WTC11 (cell line): ENCODE measurements around the gene PRKX. TPM values are rescaled to one million over a fixed set of nuclear protein-coding genes. Genes with fewer than 3 reads are reported as not detected.
A peak's percentile ranks its signal among the peaks of the same experiment; 100 is the strongest.

ENCODE experiments used
- ATAC-seq: fragments of 200-7000 bp; cut with Tn5 transposase; 2 replicates; pipeline ENCODE4 v1.10.0; 2021; ENCODE audit warnings: mild to moderate bottlenecking, moderate library complexity
- CTCF ChIA-PET: fragments of 300-600 bp; sonication (Branson Sonifier 250); formaldehyde crosslinking; loops from one replicate; lab custom pipeline; 2021; ENCODE audit warnings: antibody characterized with exemption; lab: Charles Lee
- POLR2A ChIA-PET: fragments of 350-600 bp; sonication (Branson Sonifier 250); formaldehyde crosslinking; loops from one replicate; lab custom pipeline; 2021; ENCODE audit warnings: antibody characterized with exemption; lab: Charles Lee
- DNase-seq: peaks from one replicate; pipeline ENCODE4 v3.0.0; 2021; ENCODE audit warnings: low spot score
- H3K27ac Mint-ChIP-seq: 2 replicates; pipeline ENCODE4 v1.8.0; 2021; ENCODE audit warnings: mixed read lengths
- H3K27me3 Mint-ChIP-seq: 2 replicates; pipeline ENCODE4 v1.8.0; 2021; ENCODE audit warnings: low read depth, mild to moderate bottlenecking, moderate library complexity, mixed read lengths
- H3K36me3 Mint-ChIP-seq: 2 replicates; pipeline ENCODE4 v1.8.0; 2021; ENCODE audit warnings: mixed read lengths
- H3K4me1 Mint-ChIP-seq: 2 replicates; pipeline ENCODE4 v1.8.0; 2022; ENCODE audit warnings: mixed read lengths
- H3K4me3 Mint-ChIP-seq: 2 replicates; pipeline ENCODE4 v1.8.0; 2021; ENCODE audit warnings: mild to moderate bottlenecking, moderate library complexity, mixed read lengths
- H3K9me3 Mint-ChIP-seq: 2 replicates; pipeline ENCODE4 v1.8.0; 2021; ENCODE audit warnings: mixed read lengths
- CBFB ChIP-seq: sonication (generic); formaldehyde crosslinking; IDR thresholded peaks from 2 replicates; pipeline ENCODE4 v1.8.1; 2022; ENCODE audit warnings: mild to moderate bottlenecking, low read depth, missing genetic modification reagents
- ELF4 ChIP-seq: sonication (generic); formaldehyde crosslinking; IDR thresholded peaks from 2 replicates; pipeline ENCODE4 v1.8.1; 2022; ENCODE audit warnings: low read depth, mild to moderate bottlenecking, moderate library complexity, missing genetic modification reagents
- HMGA2 ChIP-seq: fragments of 250-450 bp; sonication (Bioruptor Pico); IDR thresholded peaks from 2 replicates; pipeline ENCODE4 v1.4.0; 2021; ENCODE audit warnings: mild to moderate bottlenecking, moderate library complexity
- JUN ChIP-seq: sonication (generic); formaldehyde crosslinking; IDR thresholded peaks from 2 replicates; pipeline ENCODE4 v1.8.0; 2023; ENCODE audit warnings: mild to moderate bottlenecking, missing genetic modification reagents
- NFATC4 ChIP-seq: fragments of 250-450 bp; sonication (Bioruptor Pico); IDR thresholded peaks from 2 replicates; pipeline ENCODE4 v1.9.0; 2021; ENCODE audit warnings: mild to moderate bottlenecking
- NR1H2 ChIP-seq: sonication (generic); formaldehyde crosslinking; IDR thresholded peaks from 2 replicates; pipeline ENCODE4 v1.9.0; 2021; ENCODE audit warnings: mild to moderate bottlenecking, moderate library complexity, missing genetic modification reagents
- NR3C1 ChIP-seq: sonication (generic); formaldehyde crosslinking; conservative IDR thresholded peaks from 2 replicates; pipeline ENCODE4 v1.8.1; 2023; ENCODE audit warnings: low read depth, mild to moderate bottlenecking, missing genetic modification reagents
- TEAD1 ChIP-seq: sonication (generic); formaldehyde crosslinking; IDR thresholded peaks from 2 replicates; pipeline ENCODE4 v1.8.0; 2022; ENCODE audit warnings: mild to moderate bottlenecking, missing genetic modification reagents
- ZNF423 ChIP-seq: fragments of 250-450 bp; sonication (Bioruptor Pico); IDR thresholded peaks from 2 replicates; pipeline ENCODE4 v2.1.2; 2022; ENCODE audit warnings: mild to moderate bottlenecking, moderate library complexity
- total RNA-seq: library from RNA; stranded (reverse); gene quantifications from 3 replicates; pipeline ENCODE4 v1.2.3, GENCODE V29; 2021
- TF ChIP-seq, protein P1 (sequence below): sonication (generic); formaldehyde crosslinking; conservative IDR thresholded peaks from 2 replicates; pipeline ENCODE4 v1.8.1; 2022; ENCODE audit warnings: mild to moderate bottlenecking, missing genetic modification reagents
- TF ChIP-seq, protein P2 (sequence below): sonication (generic); formaldehyde crosslinking; IDR thresholded peaks from 2 replicates; pipeline ENCODE4 v1.8.0; 2022; ENCODE audit warnings: mild to moderate bottlenecking, missing genetic modification reagents
- TF ChIP-seq, protein P3 (sequence below): sonication (generic); formaldehyde crosslinking; IDR thresholded peaks from 2 replicates; pipeline ENCODE4 v1.8.1; 2023; ENCODE audit warnings: mild to moderate bottlenecking, missing genetic modification reagents, borderline replicate concordance
- TF ChIP-seq, protein P4 (sequence below): fragments of 250-450 bp; sonication (Bioruptor Pico); IDR thresholded peaks from 2 replicates; pipeline ENCODE4 v1.9.0; 2021; ENCODE audit warnings: moderate library complexity, mild to moderate bottlenecking, inconsistent platforms, borderline replicate concordance
- TF ChIP-seq, protein P5 (sequence below): fragments of 250-450 bp; sonication (Bioruptor Pico); IDR thresholded peaks from 2 replicates; pipeline ENCODE4 v2.1.2; 2022; ENCODE audit warnings: mild to moderate bottlenecking, moderate library complexity
- TF ChIP-seq, protein P6 (sequence below): sonication (generic); formaldehyde crosslinking; IDR thresholded peaks from 2 replicates; pipeline ENCODE4 v1.8.1; 2023; ENCODE audit warnings: mild to moderate bottlenecking, missing genetic modification reagents, moderate library complexity
- TF ChIP-seq, protein P7 (sequence below): fragments of 250-450 bp; sonication (Bioruptor Pico); IDR thresholded peaks from 2 replicates; pipeline ENCODE4 v1.9.0; 2021; ENCODE audit warnings: mild to moderate bottlenecking
- TF ChIP-seq, protein P8 (sequence below): sonication (generic); formaldehyde crosslinking; IDR thresholded peaks from 2 replicates; pipeline ENCODE4 v1.8.1; 2022; ENCODE audit warnings: low read depth, missing genetic modification reagents, borderline replicate concordance
- TF ChIP-seq, protein P9 (sequence below): fragments of 200-600 bp; IDR thresholded peaks from 2 replicates; pipeline ENCODE4 v1.8.0; 2022; ENCODE audit warnings: antibody characterized with exemption

The PRKX gene
- total RNA-seq, 1 experiment from 2014 or later: 66.6 TPM

DNA sequence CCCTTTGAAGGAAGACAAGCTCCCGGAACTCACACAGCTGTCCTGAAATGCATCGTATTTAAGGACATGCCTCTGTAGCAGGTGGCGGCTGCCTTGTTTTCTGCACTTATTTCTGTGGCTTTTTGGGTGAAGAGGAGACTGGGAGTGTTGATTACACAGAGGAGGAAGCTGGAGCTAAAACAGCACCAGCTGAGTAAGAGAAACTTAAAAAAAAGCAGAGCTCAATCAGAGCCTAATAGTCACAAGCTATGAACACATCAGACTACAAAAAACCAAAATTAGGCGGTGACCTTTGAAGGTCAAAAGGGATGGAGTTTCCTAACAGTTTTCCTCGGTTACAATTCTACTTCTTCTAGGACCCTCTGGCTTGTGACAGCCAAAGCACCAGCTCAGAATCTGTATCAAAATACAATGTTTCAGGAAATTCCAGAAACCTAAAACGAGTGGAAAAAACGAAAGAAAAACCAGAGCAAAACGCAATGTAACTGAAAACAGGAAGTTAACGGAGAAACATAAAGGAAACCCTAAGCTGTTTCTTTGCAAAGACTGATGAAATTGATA lies 13.5 kb downstream of the PRKX start:
- POLR2A ChIA-PET: interaction anchor here (0.6 kb wide), 1 partner anchor 9 kb away, joined by 4 read pairs; no protein-coding TSS in a partner anchor
- no peak for DNase-seq

DNA sequence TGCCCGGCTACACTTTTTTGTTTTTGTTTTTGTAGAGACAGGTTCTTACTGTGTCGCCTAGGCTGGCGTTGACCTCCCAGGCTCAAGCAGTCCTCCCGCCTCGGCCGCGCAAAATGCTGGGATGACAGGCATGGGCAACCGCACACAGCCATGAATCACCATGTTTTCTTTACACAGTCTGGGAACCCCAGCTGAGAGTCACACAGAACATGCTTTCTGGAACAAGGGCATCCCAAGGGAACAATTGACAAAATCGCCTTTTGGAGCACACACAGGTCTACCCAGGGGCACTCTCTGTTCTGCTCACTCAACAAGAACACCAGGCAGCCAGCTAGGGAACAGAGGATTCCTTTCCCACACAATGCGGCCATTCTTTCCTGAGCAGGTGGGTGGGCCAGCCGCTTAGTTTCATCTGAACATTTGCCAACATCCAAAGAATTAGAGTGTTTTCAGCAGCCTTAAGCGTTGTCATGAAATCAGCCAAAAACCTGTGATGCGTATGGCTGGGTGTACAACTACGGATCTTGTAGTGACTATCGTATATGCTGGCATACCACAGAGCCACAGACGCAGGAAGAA lies 15.7 kb downstream of the PRKX start:
- no peaks in the 10 kb centered on the region for H3K9me3 Mint-ChIP-seq
- ChIA-PET CTCF (no interaction called here), POLR2A (no interaction called here)
- H3K4me1 Mint-ChIP-seq: peaks cover 61% of the 10 kb centered on the region
- H3K27me3 Mint-ChIP-seq: no peaks in the 10 kb centered on the region
- no peak for DNase-seq
- no peak overlapping the region for H3K4me3 Mint-ChIP-seq
- peaks cover 4% of the 10 kb centered on the region for H3K36me3 Mint-ChIP-seq
- ATAC-seq: peak; percentile 15; the same call in 1 of the 2 replicates
- peak overlapping the region; percentile 83 for H3K27ac Mint-ChIP-seq
- no peak for TF ChIP-seq NR1H2 (CRISPR knock-in tag)
- no peak for TF ChIP-seq CBFB (CRISPR knock-in tag)
- TF ChIP-seq, protein P1, sequence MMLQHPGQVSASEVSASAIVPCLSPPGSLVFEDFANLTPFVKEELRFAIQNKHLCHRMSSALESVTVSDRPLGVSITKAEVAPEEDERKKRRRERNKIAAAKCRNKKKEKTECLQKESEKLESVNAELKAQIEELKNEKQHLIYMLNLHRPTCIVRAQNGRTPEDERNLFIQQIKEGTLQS (CRISPR knock-in tag): no peak
- no peak for TF ChIP-seq NFATC4 (CRISPR knock-in tag)
- no peak for TF ChIP-seq TEAD1 (CRISPR knock-in tag)
- TF ChIP-seq HMGA2: no peak
- TF ChIP-seq ELF4 (CRISPR knock-in tag): no peak
- TF ChIP-seq, protein P2, sequence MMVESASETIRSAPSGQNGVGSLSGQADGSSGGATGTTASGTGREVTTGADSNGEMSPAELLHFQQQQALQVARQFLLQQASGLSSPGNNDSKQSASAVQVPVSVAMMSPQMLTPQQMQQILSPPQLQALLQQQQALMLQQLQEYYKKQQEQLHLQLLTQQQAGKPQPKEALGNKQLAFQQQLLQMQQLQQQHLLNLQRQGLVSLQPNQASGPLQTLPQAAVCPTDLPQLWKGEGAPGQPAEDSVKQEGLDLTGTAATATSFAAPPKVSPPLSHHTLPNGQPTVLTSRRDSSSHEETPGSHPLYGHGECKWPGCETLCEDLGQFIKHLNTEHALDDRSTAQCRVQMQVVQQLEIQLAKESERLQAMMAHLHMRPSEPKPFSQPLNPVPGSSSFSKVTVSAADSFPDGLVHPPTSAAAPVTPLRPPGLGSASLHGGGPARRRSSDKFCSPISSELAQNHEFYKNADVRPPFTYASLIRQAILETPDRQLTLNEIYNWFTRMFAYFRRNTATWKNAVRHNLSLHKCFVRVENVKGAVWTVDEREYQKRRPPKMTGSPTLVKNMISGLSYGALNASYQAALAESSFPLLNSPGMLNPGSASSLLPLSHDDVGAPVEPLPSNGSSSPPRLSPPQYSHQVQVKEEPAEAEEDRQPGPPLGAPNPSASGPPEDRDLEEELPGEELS: no peak
- TF ChIP-seq, protein P3, sequence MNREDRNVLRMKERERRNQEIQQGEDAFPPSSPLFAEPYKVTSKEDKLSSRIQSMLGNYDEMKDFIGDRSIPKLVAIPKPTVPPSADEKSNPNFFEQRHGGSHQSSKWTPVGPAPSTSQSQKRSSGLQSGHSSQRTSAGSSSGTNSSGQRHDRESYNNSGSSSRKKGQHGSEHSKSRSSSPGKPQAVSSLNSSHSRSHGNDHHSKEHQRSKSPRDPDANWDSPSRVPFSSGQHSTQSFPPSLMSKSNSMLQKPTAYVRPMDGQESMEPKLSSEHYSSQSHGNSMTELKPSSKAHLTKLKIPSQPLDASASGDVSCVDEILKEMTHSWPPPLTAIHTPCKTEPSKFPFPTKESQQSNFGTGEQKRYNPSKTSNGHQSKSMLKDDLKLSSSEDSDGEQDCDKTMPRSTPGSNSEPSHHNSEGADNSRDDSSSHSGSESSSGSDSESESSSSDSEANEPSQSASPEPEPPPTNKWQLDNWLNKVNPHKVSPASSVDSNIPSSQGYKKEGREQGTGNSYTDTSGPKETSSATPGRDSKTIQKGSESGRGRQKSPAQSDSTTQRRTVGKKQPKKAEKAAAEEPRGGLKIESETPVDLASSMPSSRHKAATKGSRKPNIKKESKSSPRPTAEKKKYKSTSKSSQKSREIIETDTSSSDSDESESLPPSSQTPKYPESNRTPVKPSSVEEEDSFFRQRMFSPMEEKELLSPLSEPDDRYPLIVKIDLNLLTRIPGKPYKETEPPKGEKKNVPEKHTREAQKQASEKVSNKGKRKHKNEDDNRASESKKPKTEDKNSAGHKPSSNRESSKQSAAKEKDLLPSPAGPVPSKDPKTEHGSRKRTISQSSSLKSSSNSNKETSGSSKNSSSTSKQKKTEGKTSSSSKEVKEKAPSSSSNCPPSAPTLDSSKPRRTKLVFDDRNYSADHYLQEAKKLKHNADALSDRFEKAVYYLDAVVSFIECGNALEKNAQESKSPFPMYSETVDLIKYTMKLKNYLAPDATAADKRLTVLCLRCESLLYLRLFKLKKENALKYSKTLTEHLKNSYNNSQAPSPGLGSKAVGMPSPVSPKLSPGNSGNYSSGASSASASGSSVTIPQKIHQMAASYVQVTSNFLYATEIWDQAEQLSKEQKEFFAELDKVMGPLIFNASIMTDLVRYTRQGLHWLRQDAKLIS: no peak
- no peak for TF ChIP-seq ZNF423 (CRISPR knock-in tag)

More for the DNA sequence above, 13.5 kb downstream of the PRKX start:
- ATAC-seq: no peak
- Mint-ChIP-seq H3K4me3 (no peak overlapping the region; the same call in 1 of the 2 replicates), H3K4me1 (peaks cover 68% of the 10 kb centered on the region), H3K27ac (peak overlapping the region; percentile 79), H3K36me3 (no peaks in the 10 kb centered on the region), H3K9me3 (no peaks in the 10 kb centered on the region), H3K27me3 (no peaks in the 10 kb centered on the region)
- TF ChIP-seq, protein P4, sequence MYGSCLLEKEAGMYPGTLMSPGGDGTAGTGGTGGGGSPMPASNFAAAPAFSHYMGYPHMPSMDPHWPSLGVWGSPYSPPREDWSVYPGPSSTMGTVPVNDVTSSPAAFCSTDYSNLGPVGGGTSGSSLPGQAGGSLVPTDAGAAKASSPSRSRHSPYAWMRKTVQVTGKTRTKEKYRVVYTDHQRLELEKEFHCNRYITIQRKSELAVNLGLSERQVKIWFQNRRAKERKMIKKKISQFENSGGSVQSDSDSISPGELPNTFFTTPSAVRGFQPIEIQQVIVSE (CRISPR knock-in tag): no peak
- TF ChIP-seq, protein P5, sequence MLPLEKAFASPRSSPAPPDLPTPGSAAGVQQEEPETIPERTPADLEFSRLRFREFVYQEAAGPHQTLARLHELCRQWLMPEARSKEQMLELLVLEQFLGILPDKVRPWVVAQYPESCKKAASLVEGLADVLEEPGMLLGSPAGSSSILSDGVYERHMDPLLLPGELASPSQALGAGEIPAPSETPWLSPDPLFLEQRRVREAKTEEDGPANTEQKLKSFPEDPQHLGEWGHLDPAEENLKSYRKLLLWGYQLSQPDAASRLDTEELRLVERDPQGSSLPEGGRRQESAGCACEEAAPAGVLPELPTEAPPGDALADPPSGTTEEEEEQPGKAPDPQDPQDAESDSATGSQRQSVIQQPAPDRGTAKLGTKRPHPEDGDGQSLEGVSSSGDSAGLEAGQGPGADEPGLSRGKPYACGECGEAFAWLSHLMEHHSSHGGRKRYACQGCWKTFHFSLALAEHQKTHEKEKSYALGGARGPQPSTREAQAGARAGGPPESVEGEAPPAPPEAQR (CRISPR knock-in tag): no peak
- TF ChIP-seq CBFB (CRISPR knock-in tag) (no peak), JUN (no peak), NR3C1 (no peak), NR1H2 (CRISPR knock-in tag) (no peak), HMGA2 (no peak)
- TF ChIP-seq, protein P6, sequence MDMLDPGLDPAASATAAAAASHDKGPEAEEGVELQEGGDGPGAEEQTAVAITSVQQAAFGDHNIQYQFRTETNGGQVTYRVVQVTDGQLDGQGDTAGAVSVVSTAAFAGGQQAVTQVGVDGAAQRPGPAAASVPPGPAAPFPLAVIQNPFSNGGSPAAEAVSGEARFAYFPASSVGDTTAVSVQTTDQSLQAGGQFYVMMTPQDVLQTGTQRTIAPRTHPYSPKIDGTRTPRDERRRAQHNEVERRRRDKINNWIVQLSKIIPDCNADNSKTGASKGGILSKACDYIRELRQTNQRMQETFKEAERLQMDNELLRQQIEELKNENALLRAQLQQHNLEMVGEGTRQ (CRISPR knock-in tag): no peak
- TF ChIP-seq, protein P7, sequence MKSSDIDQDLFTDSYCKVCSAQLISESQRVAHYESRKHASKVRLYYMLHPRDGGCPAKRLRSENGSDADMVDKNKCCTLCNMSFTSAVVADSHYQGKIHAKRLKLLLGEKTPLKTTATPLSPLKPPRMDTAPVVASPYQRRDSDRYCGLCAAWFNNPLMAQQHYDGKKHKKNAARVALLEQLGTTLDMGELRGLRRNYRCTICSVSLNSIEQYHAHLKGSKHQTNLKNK (CRISPR knock-in tag): no peak
- TF ChIP-seq, protein P8, sequence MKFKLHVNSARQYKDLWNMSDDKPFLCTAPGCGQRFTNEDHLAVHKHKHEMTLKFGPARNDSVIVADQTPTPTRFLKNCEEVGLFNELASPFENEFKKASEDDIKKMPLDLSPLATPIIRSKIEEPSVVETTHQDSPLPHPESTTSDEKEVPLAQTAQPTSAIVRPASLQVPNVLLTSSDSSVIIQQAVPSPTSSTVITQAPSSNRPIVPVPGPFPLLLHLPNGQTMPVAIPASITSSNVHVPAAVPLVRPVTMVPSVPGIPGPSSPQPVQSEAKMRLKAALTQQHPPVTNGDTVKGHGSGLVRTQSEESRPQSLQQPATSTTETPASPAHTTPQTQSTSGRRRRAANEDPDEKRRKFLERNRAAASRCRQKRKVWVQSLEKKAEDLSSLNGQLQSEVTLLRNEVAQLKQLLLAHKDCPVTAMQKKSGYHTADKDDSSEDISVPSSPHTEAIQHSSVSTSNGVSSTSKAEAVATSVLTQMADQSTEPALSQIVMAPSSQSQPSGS: no peak
- TF ChIP-seq, protein P9, sequence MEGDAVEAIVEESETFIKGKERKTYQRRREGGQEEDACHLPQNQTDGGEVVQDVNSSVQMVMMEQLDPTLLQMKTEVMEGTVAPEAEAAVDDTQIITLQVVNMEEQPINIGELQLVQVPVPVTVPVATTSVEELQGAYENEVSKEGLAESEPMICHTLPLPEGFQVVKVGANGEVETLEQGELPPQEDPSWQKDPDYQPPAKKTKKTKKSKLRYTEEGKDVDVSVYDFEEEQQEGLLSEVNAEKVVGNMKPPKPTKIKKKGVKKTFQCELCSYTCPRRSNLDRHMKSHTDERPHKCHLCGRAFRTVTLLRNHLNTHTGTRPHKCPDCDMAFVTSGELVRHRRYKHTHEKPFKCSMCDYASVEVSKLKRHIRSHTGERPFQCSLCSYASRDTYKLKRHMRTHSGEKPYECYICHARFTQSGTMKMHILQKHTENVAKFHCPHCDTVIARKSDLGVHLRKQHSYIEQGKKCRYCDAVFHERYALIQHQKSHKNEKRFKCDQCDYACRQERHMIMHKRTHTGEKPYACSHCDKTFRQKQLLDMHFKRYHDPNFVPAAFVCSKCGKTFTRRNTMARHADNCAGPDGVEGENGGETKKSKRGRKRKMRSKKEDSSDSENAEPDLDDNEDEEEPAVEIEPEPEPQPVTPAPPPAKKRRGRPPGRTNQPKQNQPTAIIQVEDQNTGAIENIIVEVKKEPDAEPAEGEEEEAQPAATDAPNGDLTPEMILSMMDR: no peak
- CTCF ChIA-PET: no interaction called here
